Activated CD4-positive, alpha-beta T cell treated with anti-CD3 and anti-CD28 coated beads, Interleukin-2, amount 10 ng/mL, durations not matched to agents 24 days and 14 days (primary cell): ENCODE data around the gene AARS2. TPM values are rescaled to one million over a fixed set of nuclear protein-coding genes. Genes with fewer than 3 reads are reported as not detected.
"Not testable (repeated sequence)": the region's sequence is repeated elsewhere in the genome, so short reads cannot be mapped to it uniquely, and the experiment has no call there.

Source experiments
- DNase-seq: peaks from one replicate; pipeline ENCODE4 v3.0.0; 2022
- H3K27ac Mint-ChIP-seq: one replicate; pipeline ENCODE4 v1.8.0; 2022; ENCODE audit warnings: mild to moderate bottlenecking, mixed read lengths
- H3K27me3 Mint-ChIP-seq: one replicate; pipeline ENCODE4 v1.8.0; 2022; ENCODE audit warnings: mixed read lengths
- H3K36me3 Mint-ChIP-seq: one replicate; pipeline ENCODE4 v1.8.0; 2022; ENCODE audit warnings: low read depth, mild to moderate bottlenecking, mixed read lengths
- H3K4me1 Mint-ChIP-seq: one replicate; pipeline ENCODE4 v1.8.0; 2021; ENCODE audit warnings: mixed read lengths
- H3K4me3 Mint-ChIP-seq: one replicate; pipeline ENCODE4 v1.8.0; 2022; ENCODE audit warnings: mild to moderate bottlenecking, moderate library complexity, mixed read lengths
- H3K9me3 Mint-ChIP-seq: one replicate; pipeline ENCODE4 v1.8.0; 2021; ENCODE audit warnings: mixed read lengths
- intact Hi-C: fragments of 100-400 bp; cut with micrococcal nuclease; formaldehyde crosslinking; loops from one replicate; pipeline ENCODE4 v1.15.1; 2023
- total RNA-seq: library from RNA; stranded (reverse); gene quantifications from 2 replicates; pipeline ENCODE4 v1.2.3, GENCODE V29; 2022

Gene AARS2
- 22.4 and 23.7 TPM in 2 replicates for total RNA-seq

DNA sequence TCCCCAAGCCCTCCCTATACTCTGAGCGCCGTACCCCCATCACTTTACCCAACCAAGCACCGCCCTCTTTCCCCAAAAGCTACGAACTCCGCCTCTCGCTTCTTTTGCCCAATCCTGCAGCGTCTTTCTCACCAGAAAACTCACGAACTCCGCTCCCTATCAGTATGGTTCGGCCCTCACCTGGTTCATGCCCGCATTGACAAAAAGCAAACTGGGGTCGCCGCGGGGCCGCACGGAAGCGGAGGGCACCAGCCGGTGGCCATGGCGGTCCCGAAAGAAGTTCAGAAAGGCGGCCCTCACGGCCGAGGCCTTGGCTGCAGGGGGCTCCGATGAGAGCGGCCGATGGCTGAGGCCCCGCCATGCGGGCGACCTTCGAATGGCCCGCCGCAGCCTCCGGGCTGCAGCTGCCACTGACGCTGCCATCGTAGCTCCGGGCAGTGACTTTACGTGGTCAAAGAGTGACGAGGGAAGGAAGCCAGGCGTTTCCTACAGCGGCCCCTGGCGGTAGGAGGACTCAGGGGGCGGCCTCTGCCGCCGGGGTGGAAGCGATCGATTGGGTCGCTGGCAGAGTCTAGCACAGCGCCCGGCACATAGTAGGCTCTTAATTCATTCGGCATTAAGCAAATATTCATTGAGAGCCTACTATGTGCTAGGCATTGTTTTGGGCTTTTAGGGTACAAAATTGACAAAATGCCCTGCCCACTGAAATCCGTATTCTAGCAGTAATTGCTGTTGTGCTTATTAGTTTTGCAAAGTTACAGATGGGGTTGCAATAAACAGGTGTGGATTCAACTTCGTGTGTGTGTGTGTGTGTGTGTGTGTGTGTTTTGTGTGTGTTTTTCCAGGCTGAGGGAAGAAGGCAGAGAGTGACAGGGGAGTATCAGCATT is at the start of gene AARS2:
TSS of gene AARS2 (minus strand) at position 447 of the 888 bp plus-strand sequence. CDS start at position 423, 24 bp downstream.
- Mint-ChIP-seq H3K36me3 (peaks cover 24% of the 10 kb centered on the region), H3K4me1 (peaks cover 16% of the 10 kb centered on the region), H3K27me3 (peaks cover 10% of the 10 kb centered on the region), H3K9me3 (no peaks in the 10 kb centered on the region), H3K27ac (peak within 1 kb of the TSS; percentile 97), H3K4me3 (peak within 1 kb of the TSS; percentile 96)
- intact Hi-C loops: loop anchor here (1.0 to 2.0 kb wide), 3 partner anchors 45 to 74 kb away; partner anchors contain the start of gene CDC5L
- DNase-seq: peak; percentile 98

DNA sequence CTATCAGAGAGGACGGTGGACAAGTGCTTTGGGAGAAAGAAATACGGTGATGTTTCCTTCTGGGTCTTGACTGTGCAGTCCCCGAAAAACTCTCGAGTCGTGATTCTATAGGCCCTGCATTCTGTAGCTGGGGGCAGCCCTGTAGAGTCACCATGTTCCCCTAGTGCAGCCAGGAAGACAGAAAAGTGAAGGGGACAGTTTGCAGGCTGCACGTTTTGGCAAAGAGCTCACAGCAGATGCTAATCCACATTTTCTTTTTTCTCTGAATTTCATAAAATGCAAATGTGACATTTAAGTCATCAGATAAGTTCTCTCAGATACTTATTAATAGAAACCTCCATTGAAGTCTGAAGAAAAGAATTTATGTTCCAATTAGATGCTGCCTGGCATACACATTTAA is 48.8 kb upstream of the AARS2 start:
- DNase-seq: no peak
- intact Hi-C loops: no loop called here
- Mint-ChIP-seq H3K9me3 (no peaks in the 10 kb centered on the region), H3K36me3 (no peaks in the 10 kb centered on the region), H3K27me3 (peaks cover 29% of the 10 kb centered on the region), H3K4me1 (no peaks in the 10 kb centered on the region), H3K27ac (no peak overlapping the region), H3K4me3 (no peak overlapping the region)

DNA sequence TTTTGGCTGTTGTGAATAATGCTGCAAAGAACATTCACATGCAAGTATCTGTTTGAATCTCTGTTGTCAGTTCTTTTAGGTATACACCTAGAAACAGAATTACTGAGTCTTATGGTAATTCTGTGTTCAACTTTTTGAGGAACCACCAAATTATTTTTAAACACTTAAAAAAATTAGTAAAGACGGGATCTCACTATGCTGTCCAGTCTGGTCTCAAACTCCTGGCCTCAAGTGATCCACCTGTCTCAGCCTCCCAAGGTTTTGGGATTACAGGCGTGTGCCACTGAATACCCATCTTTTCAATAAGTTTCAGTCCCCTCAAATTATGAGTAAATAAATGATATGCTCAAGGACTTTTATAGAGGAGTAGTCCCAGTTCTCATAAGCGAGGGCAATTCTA is 46.8 kb upstream of the AARS2 start:
- H3K36me3 Mint-ChIP-seq: no peaks in the 10 kb centered on the region
- H3K4me3 Mint-ChIP-seq: no peak overlapping the region
- intact Hi-C loops: no loop called here
- no peak for DNase-seq
- no peaks in the 10 kb centered on the region for H3K9me3 Mint-ChIP-seq
- H3K27me3 Mint-ChIP-seq: peaks cover 39% of the 10 kb centered on the region
- no peaks in the 10 kb centered on the region for H3K4me1 Mint-ChIP-seq
- no peak overlapping the region for H3K27ac Mint-ChIP-seq

DNA sequence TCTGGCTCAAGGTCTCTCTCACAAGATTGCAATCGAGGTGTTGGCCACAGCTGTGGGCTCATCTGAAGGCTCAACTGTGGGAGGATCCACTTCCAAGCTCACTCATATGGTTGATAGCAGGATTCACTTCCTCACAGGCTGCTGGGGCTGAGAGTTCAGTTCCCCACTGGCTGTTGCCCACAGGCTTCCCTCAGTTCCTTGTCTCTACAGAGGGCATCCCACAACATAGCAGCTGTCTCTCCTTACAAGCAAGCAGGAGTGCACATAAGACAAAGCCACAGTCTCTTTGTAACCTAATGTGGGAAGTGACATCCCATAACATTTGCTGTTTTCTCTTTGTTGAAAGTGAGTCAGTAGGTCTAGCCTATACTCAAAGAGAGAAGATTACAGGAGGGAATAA is 43.3 kb upstream of the AARS2 start:
- H3K4me1 Mint-ChIP-seq: no peaks in the 10 kb centered on the region
- H3K9me3 Mint-ChIP-seq: no peaks in the 10 kb centered on the region
- H3K36me3 Mint-ChIP-seq: no peaks in the 10 kb centered on the region
- H3K4me3 Mint-ChIP-seq: no peak overlapping the region
- H3K27me3 Mint-ChIP-seq: peaks cover 32% of the 10 kb centered on the region
- DNase-seq: no peak
- intact Hi-C loops: no loop called here
- no peak overlapping the region for H3K27ac Mint-ChIP-seq

DNA sequence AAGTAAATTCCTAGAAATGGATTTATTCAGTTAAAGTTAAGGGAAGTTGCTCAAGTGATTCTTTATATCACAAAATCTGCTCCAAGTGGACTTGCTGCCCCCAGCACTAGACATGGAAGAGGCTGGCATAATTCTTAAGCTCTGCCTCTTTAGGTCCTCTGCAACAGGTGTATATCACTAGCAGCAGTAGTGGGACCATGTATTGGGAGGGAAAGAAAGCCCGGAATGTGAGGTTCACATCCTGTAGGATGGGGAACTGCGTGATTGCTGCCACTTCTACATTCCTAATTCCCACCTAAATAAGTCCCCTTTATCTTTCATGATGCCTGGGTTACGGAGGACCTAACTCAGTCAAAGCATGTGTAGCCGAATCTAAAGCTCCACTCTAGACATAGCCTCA is 42.5 kb upstream of the AARS2 start:
- Mint-ChIP-seq H3K4me3 (no peak overlapping the region), H3K27ac (no peak overlapping the region), H3K36me3 (no peaks in the 10 kb centered on the region), H3K4me1 (no peaks in the 10 kb centered on the region), H3K9me3 (no peaks in the 10 kb centered on the region), H3K27me3 (peaks cover 30% of the 10 kb centered on the region)
- DNase-seq: no peak
- intact Hi-C loops: no loop called here

DNA sequence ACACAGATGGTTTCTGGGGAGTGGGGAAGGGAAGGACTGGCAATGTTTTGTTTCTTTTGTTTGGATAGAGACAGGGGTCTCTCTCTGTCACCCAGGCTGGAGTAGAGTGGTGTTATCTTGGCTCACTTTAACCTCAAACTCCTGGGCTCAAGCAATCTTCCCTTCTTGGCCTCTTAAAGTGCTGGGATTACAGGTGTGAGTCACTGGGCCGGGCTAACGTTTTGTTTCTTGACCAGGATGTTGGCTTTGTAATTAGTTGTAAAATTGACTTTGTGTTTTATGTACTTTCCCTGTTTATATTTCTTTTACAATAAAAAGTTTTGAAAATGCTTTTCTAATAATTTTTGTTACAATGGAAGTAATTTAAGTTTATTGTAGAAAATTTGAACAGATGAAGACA is 40.2 kb upstream of the AARS2 start:
- H3K4me1 Mint-ChIP-seq: no peaks in the 10 kb centered on the region
- H3K9me3 Mint-ChIP-seq: no peaks in the 10 kb centered on the region
- no peak for DNase-seq
- H3K36me3 Mint-ChIP-seq: no peaks in the 10 kb centered on the region
- H3K4me3 Mint-ChIP-seq: no peak overlapping the region
- intact Hi-C loops: no loop called here
- peaks cover 24% of the 10 kb centered on the region for H3K27me3 Mint-ChIP-seq
- no peak overlapping the region for H3K27ac Mint-ChIP-seq

DNA sequence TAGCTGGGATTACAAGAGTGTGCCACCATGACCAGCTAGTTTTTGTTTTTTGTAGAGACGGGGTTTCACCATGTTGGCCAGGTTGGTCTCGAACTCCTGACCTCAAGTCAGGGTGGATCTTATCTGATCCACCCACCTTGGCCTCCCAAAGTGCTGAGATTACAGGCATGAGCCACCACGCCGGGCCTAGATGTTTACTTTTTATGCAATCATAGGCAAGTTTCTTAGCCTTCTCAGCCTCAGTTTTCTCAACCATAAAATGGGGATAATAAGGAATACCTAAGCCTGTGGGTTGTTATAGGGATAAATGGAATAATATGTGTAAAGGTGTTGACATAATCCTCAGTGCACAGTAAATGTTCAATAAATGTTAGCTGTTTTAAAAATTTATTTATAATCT is 39.1 kb upstream of the AARS2 start:
- Mint-ChIP-seq H3K4me3 (no peak overlapping the region), H3K27me3 (peaks cover 22% of the 10 kb centered on the region), H3K27ac (no peak overlapping the region), H3K36me3 (no peaks in the 10 kb centered on the region), H3K4me1 (no peaks in the 10 kb centered on the region), H3K9me3 (no peaks in the 10 kb centered on the region)
- no peak for DNase-seq
- intact Hi-C loops: no loop called here

DNA sequence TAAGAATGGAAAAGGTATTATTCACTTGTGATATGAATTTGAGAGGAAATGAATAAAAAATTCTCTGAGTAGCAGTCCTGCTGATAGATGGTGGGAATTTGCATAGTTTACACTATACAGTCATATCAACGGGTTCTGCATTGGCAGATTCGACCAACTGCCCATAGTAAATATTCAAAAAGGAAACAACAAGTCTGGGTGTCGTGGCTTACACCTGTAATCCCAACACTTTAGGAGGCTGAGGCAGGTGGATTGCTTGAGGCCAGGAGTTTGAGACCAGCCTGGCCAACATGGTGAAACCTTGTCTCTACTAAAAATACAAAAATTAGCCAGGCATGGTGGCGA is 37.5 kb upstream of the AARS2 start:
- H3K9me3 Mint-ChIP-seq, DNase-seq, H3K4me3 Mint-ChIP-seq, intact Hi-C loops, H3K27ac Mint-ChIP-seq, H3K36me3 Mint-ChIP-seq, H3K4me1 Mint-ChIP-seq: not testable (repeated sequence)
- H3K27me3 Mint-ChIP-seq: peaks cover 14% of the 10 kb centered on the region

DNA sequence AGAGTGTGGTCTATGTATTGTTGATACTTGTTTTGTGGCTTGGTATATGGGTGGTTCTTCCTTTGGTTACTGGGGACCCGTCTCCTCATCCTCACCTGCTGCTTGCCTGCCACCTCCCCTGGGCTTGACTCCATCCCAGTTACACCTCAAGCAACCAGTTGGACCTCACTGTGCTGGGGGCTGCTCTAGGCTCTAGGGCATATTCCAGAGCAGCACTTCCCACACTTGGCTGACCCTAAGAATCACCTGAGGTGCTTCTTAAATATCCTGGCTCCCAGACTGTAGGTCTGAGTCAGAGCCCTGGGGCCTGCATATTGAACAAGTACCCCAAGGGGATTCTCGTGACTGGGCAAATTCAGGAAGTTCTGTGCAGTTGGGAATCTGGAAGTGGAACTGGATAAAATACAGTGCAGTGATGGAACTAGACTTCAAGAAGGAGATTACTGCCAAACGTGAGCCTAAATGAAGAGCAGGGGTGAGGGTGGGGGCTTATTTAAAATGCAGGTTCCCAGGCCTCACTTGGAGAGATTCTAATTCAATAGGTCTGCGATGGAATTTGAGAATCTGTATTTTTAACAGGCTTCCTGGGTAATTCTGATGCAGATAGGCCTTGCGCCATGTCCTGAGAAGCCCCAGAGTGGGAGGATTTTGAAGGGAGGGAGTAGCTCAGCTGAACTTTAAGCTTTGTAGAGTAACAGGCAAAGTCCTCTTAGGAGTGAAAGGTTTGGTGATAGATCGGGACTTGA is 36.9 kb upstream of the AARS2 start:
- intact Hi-C loops: no loop called here
- Mint-ChIP-seq H3K36me3 (no peaks in the 10 kb centered on the region), H3K9me3 (no peaks in the 10 kb centered on the region), H3K4me1 (no peaks in the 10 kb centered on the region), H3K4me3 (no peak overlapping the region), H3K27ac (no peak overlapping the region), H3K27me3 (peaks cover 17% of the 10 kb centered on the region)
- no peak for DNase-seq

DNA sequence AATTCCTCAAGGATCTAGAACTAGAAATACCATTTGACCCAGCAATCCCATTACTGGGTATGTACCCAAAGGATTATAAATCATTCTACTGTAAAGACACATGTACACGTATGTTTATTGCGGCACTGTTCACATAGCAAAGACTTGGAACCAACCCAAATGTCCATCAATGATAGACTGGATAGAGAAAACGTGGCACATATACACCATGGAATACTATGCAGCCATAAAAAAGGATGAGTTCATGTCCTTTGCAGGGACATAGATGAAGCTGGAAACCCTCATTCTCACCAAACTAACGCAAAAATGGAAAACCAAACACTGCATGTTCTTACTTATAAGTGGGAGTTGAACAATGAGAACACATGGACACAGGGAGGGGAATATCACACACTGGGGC is 33.7 kb upstream of the AARS2 start:
- H3K36me3 Mint-ChIP-seq, intact Hi-C loops: not testable (repeated sequence)

DNA sequence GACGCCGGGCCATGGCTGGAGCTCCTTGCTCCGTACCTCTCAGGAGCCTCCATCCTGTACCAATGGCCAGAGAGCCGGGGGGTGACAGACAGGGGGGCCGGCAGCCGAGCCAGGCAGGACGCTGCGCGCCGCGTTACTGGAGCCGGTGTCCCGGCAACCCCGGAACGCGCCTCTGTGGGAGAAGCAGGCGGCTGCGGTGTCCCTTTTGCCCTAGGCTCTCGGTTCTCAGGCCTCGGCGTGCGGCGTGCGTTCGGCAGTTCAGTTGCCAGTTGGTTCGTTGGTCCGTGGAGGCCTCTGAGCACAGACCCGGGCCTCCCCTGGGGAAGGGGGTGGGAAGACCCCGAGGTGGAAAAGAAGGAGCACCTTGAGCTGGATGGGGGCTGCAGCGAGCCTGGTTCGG is 29.3 kb upstream of the AARS2 start, which contains the start of gene SPATS1:
TSS of gene SPATS1 (plus strand) at position 162 of the 400 bp plus-strand sequence. CDS start 446 bp downstream, outside the sequence.
- H3K4me3 Mint-ChIP-seq: no peak within 1 kb of the TSS
- H3K27ac Mint-ChIP-seq: no peak within 1 kb of the TSS
- H3K27me3 Mint-ChIP-seq: peaks cover 51% of the 10 kb centered on the region
- DNase-seq: no peak
- intact Hi-C loops: no loop called here
- H3K36me3 Mint-ChIP-seq: no peaks in the 10 kb centered on the region
- no peaks in the 10 kb centered on the region for H3K9me3 Mint-ChIP-seq
- H3K4me1 Mint-ChIP-seq: no peaks in the 10 kb centered on the region

More for the DNA sequence above, 33.7 kb upstream of the AARS2 start:
- H3K4me1 Mint-ChIP-seq, H3K9me3 Mint-ChIP-seq, DNase-seq, H3K27ac Mint-ChIP-seq, H3K4me3 Mint-ChIP-seq: not testable (repeated sequence)
- H3K27me3 Mint-ChIP-seq: peaks cover 48% of the 10 kb centered on the region

DNA sequence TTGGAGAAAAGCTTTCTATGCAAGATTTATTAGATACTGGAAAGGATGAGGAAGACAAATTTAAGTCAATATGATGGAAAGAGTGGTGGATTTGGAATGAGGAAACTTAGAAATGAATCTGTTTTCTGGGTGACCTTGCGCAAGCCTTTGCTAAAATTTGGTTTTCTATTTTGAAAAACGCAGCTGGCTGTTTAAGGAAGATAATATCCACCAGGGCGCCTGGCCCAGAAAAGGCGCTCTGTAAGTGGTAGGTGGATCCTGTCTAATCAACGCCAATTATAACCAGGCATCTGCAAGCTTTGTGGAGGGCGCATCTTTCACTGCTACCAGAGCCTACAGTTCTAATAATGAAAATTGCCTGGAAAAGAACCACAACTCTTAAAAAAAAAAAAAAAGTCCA is 28.9 kb upstream of the AARS2 start:
- Mint-ChIP-seq H3K36me3 (no peaks in the 10 kb centered on the region), H3K9me3 (no peaks in the 10 kb centered on the region), H3K27me3 (peaks cover 48% of the 10 kb centered on the region), H3K4me1 (no peaks in the 10 kb centered on the region), H3K4me3 (no peak overlapping the region), H3K27ac (no peak overlapping the region)
- intact Hi-C loops: no loop called here
- no peak for DNase-seq

DNA sequence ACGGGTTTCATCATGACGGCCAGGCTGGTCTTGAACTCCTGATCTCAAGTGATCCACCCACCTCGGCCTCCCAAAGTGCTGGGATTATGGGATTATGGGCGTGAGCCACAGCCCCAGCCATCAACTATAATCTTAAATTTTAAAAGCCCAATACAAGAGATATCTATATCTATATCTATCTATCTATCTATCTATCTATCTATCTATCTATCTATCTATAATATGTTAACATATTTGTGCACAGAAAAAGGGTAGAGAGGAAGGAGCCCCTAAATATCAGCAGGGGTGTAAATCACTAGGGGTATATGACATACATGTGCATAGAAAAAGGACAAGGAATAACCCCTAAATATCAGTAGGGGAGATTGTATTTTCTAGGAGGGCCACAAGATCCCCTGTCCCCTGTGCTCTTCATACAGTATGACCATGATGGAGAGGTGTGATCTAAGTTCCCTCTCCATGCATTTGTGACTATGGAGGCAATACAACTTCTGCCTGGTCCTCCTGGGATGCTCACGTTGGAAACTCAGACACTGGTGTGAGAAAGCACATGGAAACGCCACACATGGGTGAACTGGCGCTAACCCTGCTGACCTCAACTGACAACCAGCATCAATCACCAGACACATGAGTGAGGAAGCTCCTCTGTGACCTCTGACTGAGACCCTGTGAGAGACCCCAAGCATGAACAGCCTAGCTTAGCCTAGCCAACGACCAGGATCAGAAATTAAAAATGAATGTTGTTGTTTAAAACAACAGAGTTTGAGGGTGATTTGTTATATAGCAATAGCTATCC is 28.1 kb upstream of the AARS2 start:
- no peak for DNase-seq
- Mint-ChIP-seq H3K27me3 (peaks cover 48% of the 10 kb centered on the region), H3K9me3 (no peaks in the 10 kb centered on the region), H3K27ac (no peak overlapping the region), H3K4me1 (no peaks in the 10 kb centered on the region), H3K36me3 (no peaks in the 10 kb centered on the region), H3K4me3 (no peak overlapping the region)
- intact Hi-C loops: no loop called here
